Thyroid gland (tissue), 4 donors: ENCODE measurements around the gene PRELID2.

Source experiments
- POLR2A ChIP-seq, 2 donors: fragments of 450-650 bp; IDR thresholded peaks; one replicate each; pipeline ENCODE4 v1.6.1; 2017; ENCODE audit warnings: antibody characterized with exemption in 2 of 2, mild to moderate bottlenecking in 2 of 2, moderate library complexity in 1 of 2
- TF ChIP-seq, protein P1 (sequence below), 6 experiments: fragments of 200-600 bp in 3 of 6; fragments of 450-650 bp in 3 of 6; sonication (generic) in 3 of 6; IDR thresholded peaks; one replicate each; pipeline ENCODE4 v1.5.1; 2016 to 2019; ENCODE audit warnings: antibody characterized with exemption in 6 of 6, mild to moderate bottlenecking in 2 of 6, inconsistent platforms in 1 of 6, moderate library complexity in 1 of 6

DNA sequence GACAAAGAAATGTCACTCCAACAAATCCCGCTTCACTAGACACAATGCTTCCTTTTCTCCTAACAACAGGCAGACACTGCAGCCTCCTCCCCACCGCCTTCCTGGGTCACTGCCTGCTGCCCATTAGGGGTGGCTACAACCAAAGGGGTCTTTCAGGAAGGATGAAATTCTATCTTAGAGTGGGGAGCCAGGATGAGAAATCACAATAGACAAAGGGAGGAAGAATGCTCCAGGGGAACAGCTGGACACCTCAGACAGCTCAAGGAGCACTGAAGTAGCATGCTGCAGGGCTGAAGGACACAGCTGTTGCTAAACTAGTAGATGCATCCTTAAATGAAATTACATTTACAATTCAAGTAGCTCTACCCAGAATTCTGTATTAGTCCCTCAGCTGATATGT is 54.2 kb downstream of the PRELID2 start:
- TF ChIP-seq, protein P1, sequence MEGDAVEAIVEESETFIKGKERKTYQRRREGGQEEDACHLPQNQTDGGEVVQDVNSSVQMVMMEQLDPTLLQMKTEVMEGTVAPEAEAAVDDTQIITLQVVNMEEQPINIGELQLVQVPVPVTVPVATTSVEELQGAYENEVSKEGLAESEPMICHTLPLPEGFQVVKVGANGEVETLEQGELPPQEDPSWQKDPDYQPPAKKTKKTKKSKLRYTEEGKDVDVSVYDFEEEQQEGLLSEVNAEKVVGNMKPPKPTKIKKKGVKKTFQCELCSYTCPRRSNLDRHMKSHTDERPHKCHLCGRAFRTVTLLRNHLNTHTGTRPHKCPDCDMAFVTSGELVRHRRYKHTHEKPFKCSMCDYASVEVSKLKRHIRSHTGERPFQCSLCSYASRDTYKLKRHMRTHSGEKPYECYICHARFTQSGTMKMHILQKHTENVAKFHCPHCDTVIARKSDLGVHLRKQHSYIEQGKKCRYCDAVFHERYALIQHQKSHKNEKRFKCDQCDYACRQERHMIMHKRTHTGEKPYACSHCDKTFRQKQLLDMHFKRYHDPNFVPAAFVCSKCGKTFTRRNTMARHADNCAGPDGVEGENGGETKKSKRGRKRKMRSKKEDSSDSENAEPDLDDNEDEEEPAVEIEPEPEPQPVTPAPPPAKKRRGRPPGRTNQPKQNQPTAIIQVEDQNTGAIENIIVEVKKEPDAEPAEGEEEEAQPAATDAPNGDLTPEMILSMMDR (IDR thresholded peaks at IDR 0.05) = no peak
- no peak for TF ChIP-seq POLR2A (IDR thresholded peaks at IDR 0.05)
